ENCODE data around the gene TRIM62.

DNA sequence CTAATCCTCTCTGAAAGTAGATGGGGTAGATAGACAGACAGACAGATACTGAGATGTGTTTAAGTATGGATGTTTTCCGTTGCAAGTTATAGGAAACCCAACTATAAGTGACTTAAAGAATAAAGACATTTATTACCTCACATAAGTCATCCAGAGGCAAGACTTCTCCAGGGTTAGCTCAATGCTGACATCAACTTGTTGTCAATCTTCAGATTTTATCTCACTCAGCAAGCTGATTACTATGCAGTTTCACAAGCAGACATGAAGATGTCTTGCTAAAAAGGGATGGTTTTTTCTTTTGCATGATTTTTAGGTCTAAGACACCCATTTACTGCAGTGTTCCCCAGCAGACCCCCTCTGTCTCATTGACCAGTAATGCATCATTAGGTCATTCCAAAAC, 43.7 kb upstream of the TRIM62 start:
- TF ChIP-seq EZH2 (IDR thresholded peaks at IDR 0.05; ENCODE audit: low read depth) = no peak
- TF ChIP-seq, protein P1, sequence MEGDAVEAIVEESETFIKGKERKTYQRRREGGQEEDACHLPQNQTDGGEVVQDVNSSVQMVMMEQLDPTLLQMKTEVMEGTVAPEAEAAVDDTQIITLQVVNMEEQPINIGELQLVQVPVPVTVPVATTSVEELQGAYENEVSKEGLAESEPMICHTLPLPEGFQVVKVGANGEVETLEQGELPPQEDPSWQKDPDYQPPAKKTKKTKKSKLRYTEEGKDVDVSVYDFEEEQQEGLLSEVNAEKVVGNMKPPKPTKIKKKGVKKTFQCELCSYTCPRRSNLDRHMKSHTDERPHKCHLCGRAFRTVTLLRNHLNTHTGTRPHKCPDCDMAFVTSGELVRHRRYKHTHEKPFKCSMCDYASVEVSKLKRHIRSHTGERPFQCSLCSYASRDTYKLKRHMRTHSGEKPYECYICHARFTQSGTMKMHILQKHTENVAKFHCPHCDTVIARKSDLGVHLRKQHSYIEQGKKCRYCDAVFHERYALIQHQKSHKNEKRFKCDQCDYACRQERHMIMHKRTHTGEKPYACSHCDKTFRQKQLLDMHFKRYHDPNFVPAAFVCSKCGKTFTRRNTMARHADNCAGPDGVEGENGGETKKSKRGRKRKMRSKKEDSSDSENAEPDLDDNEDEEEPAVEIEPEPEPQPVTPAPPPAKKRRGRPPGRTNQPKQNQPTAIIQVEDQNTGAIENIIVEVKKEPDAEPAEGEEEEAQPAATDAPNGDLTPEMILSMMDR (conservative IDR thresholded peaks at IDR 0.05) = no peak

All from PC-9 (cell line).